ENCODE measurements around the gene SIPA1L3. TPM values are rescaled to one million over a fixed set of nuclear protein-coding genes. Genes with fewer than 3 reads are reported as not detected.
A peak's percentile ranks its signal among the peaks of the same experiment; 100 is the strongest.

The SIPA1L3 gene
- total RNA-seq, 2 experiments from 2014 or later: 10.5 to 18.3 TPM

DNA sequence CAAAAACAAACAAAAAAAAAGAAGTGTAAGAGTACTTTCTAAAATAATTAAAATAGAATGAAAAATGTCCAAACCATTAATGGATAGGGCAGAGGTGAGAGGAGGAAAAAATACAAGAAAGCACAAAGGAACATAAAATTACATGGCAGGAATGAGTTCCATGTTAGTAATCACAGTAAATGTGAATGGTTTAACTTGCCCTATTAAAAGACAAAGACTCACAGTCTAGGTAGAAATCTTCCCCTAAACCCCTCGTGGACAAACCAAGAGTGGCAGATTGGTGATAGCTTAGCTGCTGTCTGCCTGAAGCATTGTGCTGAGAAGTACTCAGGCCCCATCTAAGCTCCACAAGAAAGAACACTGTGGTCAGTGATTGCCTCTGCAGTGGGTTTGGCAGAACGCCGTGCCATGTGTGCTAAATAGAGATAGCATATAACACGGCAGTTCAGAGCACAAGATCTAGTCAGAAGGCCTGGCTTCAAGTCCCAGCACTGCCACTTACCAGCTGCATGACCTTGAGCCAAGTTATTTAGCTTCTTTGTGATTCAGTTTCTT, 213.5 kb downstream of the SIPA1L3 start:
- H3K27me3 Mint-ChIP-seq: no peaks in the 10 kb centered on the region
- H3K4me3 Mint-ChIP-seq: no peak overlapping the region
- DNase-seq: no peak
- intact Hi-C loops (cut with DNase I, micrococcal nuclease): no loop called here
- H3K9me3 Mint-ChIP-seq (ENCODE audit: low read depth): peaks cover 9% of the 10 kb centered on the region
- ATAC-seq: no peak
- ChIA-PET POLR2A (no interaction called here), CTCF (no interaction called here)
- H3K27ac Mint-ChIP-seq: no peak overlapping the region
- peaks cover 2% of the 10 kb centered on the region for H3K4me1 Mint-ChIP-seq
- peaks cover 48% of the 10 kb centered on the region for H3K36me3 Mint-ChIP-seq (ENCODE audit: low read depth)

DNA sequence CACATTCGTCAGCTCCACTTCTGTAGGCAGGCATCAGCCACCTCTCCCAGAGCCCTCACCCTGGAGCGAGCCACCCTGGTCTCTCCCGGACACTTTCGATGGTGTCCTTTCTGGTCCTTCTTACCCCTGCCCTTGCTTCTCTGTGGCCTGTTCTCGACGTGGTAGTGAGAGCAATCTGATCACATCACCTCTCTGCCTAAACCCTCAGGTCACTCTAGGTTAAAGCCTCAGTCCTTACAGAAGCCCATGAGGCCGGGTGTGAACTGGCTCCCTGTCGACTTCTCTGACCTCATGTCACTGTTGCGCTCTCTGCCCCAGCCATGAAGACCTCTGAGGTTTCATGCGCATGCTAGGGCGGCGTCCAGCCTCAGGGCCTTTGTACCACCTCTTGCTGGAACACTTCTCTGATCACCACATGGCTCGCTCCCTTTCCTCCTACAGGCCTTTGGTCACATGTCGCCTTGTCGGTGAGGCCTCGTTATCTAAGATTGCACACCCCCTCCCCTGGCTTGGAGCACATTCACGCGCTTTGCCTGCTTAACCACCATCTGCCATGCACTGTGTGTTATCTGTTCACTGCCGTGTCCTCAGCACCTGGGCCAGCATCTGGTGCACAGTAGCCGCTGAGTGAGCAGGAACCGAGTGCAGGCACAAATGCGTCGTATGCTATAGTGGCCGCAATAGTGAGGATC, 215.5 kb downstream of the SIPA1L3 start:
- CTCF ChIA-PET: no interaction called here

DNA sequence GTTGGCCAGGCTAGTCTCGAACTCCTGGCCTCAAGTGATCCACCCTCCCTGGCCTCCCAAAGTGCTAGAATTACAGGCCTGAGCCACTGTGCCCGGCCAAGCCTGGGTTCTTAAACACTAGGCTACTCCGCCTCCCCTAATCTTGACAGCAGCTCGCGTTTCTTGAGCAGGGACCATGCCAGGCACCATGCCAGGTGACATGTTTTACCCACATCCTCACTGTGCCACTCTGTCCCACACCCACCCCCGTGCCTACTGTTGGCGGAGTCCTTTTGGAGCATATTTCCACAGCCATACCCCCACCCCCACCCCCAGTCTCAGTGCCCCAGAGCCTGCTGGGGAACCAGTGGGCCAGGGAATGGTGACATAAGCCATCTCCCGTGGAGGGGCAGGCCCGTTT, 218.2 kb downstream of the SIPA1L3 start:
- Mint-ChIP-seq H3K4me3 (no peak overlapping the region), H3K9me3 (ENCODE audit: low read depth) (peaks cover 7% of the 10 kb centered on the region), H3K27ac (no peak overlapping the region), H3K36me3 (ENCODE audit: low read depth) (peaks cover 27% of the 10 kb centered on the region), H3K27me3 (no peaks in the 10 kb centered on the region), H3K4me1 (no peaks in the 10 kb centered on the region)
- intact Hi-C loops (cut with DNase I, micrococcal nuclease): no loop called here
- ChIA-PET POLR2A (no interaction called here), CTCF (no interaction called here)
- DNase-seq (no peak), ATAC-seq (no peak)

More for the DNA sequence above, 215.5 kb downstream of the SIPA1L3 start:
- no peak overlapping the region for H3K4me3 Mint-ChIP-seq
- no peaks in the 10 kb centered on the region for H3K27me3 Mint-ChIP-seq
- H3K4me1 Mint-ChIP-seq: no peaks in the 10 kb centered on the region
- peaks cover 9% of the 10 kb centered on the region for H3K9me3 Mint-ChIP-seq (ENCODE audit: low read depth)
- DNase-seq (no peak), ATAC-seq (no peak)
- no peak overlapping the region for H3K27ac Mint-ChIP-seq
- intact Hi-C loops (cut with DNase I, micrococcal nuclease): no loop called here
- POLR2A ChIA-PET: no interaction called here
- peaks cover 47% of the 10 kb centered on the region for H3K36me3 Mint-ChIP-seq (ENCODE audit: low read depth)

DNA sequence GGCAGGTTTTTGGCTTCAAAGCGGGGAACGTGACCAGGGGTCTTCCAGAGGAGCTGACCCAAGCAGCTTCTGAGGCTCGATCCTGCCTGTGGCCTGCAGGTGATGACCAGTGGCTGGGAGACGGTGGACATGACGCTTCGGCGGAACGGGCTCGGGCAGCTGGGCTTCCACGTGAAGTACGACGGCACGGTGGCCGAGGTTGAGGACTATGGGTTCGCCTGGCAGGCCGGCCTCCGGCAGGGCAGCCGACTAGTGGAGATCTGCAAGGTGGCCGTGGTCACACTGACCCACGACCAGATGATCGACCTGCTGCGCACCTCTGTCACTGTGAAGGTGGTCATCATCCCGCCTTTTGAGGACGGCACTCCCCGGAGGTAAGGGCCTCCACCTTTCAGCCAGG, 223.4 kb downstream of the SIPA1L3 start:
- POLR2A ChIA-PET: no interaction called here
- Mint-ChIP-seq H3K4me3 (no peak overlapping the region), H3K9me3 (ENCODE audit: low read depth) (no peaks in the 10 kb centered on the region), H3K27me3 (no peaks in the 10 kb centered on the region), H3K4me1 (no peaks in the 10 kb centered on the region), H3K27ac (no peak overlapping the region), H3K36me3 (ENCODE audit: low read depth) (peaks cover 5% of the 10 kb centered on the region)
- intact Hi-C loops (cut with DNase I, micrococcal nuclease): no loop called here
- CTCF ChIA-PET: interaction anchor here (0.6 to 0.7 kb wide), 2 partner anchors 359 to 971 kb away, joined by 3 to 4 read pairs; no protein-coding TSS in a partner anchor
- DNase-seq (no peak), ATAC-seq (no peak)

DNA sequence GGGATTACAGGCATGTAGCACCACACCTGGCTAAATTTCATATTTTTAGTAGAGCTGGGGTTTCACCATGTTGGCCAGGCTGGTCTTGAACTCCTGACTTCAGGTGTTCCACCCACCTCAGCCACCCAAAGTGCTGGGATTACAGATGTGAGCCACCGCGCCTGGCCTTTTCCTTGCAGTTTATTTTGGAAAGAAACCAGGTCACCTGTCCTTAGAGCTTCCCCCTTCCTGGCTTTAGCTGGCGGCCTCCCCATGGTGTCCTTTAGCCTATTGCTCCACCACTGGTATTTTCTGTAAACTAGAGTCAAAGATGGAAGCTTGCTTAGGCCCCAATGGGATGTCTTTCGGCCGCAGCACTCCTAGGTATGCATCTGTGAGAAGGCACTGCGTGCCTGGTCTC, 225.8 kb downstream of the SIPA1L3 start:
- Mint-ChIP-seq H3K27ac (no peak overlapping the region), H3K36me3 (ENCODE audit: low read depth) (peaks cover 2% of the 10 kb centered on the region), H3K4me1 (no peaks in the 10 kb centered on the region), H3K4me3 (no peak overlapping the region), H3K27me3 (no peaks in the 10 kb centered on the region), H3K9me3 (ENCODE audit: low read depth) (no peaks in the 10 kb centered on the region)
- DNase-seq (no peak), ATAC-seq (no peak)
- intact Hi-C loops (cut with DNase I, micrococcal nuclease): no loop called here
- ChIA-PET CTCF (interaction anchor here (0.8 to 1.2 kb wide), 2 partner anchors 10 to 297 kb away, joined by 3 read pairs; no protein-coding TSS in a partner anchor), POLR2A (no interaction called here)

DNA sequence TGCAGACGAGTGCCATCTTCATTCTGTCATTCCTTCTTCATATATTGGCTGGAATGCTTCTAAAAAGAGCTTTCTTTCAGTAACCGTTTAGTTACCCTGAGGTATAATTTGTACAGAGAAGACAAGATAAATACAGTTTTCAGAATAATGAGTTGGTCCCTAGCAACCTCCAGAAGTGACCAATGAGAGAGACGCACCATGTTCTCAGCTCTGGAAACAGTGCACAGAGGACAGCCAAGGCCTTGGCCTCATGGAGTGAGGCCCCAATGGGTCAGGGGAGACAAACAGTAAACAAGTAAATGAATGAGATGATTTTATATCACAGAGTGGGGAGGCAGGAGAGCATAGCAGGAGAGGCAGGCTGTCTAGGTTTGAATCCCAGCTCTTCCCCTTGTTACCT, 226.3 kb downstream of the SIPA1L3 start:
- ChIA-PET CTCF (interaction anchor here (1.1 to 1.6 kb wide), 3 partner anchors 9 to 231 kb away, joined by 3 read pairs; no protein-coding TSS in a partner anchor), POLR2A (no interaction called here)
- no peak for ATAC-seq

DNA sequence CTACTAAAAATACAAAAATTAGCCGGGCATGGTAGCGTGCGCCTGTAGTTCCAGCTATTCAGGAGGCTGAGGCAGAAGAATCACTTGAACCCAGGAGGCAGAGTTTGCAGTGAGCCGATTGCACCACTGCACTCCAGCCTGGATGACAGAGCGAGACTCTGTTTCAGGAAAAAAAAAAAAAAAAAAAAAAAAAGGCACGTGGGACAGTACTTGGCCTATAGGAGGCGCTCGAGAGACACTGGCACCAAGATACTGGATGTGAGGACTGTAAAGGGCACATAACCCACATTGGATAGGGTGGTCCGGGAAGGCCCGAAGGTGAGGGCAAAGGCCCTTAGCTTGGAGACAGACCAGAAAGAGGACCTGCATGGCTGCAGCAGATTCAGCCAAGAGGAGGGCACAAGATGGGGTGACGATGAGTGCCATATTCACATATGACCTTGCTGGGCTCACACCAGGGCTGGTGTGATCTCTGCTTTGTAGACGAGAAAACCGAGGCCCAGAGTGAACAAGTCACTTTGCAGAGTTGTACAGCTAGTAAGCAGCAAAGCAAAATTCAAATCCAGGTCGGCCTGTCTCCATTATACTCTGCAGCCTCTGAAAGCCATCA, 227.6 kb downstream of the SIPA1L3 start:
- H3K27ac Mint-ChIP-seq: no peak overlapping the region
- no peaks in the 10 kb centered on the region for H3K4me1 Mint-ChIP-seq
- H3K36me3 Mint-ChIP-seq (ENCODE audit: low read depth): peaks cover 2% of the 10 kb centered on the region
- H3K9me3 Mint-ChIP-seq (ENCODE audit: low read depth): no peaks in the 10 kb centered on the region
- DNase-seq (peak; percentile 63), ATAC-seq (peak; percentile 26)
- H3K27me3 Mint-ChIP-seq: no peaks in the 10 kb centered on the region
- intact Hi-C loops (cut with DNase I, micrococcal nuclease): no loop called here
- H3K4me3 Mint-ChIP-seq: no peak overlapping the region
- POLR2A ChIA-PET: no interaction called here
- CTCF ChIA-PET: interaction anchor here (0.6 to 1.6 kb wide), 4 partner anchors 9 to 237 kb away, joined by 3 to 4 read pairs (median 3); no protein-coding TSS in a partner anchor

More for the DNA sequence above, 226.3 kb downstream of the SIPA1L3 start:
- Mint-ChIP-seq H3K4me3 (no peak overlapping the region), H3K36me3 (ENCODE audit: low read depth) (peaks cover 2% of the 10 kb centered on the region), H3K9me3 (ENCODE audit: low read depth) (no peaks in the 10 kb centered on the region), H3K27me3 (no peaks in the 10 kb centered on the region), H3K27ac (no peak overlapping the region), H3K4me1 (no peaks in the 10 kb centered on the region)
- intact Hi-C loops (cut with DNase I, micrococcal nuclease): no loop called here
- no peak for DNase-seq

DNA sequence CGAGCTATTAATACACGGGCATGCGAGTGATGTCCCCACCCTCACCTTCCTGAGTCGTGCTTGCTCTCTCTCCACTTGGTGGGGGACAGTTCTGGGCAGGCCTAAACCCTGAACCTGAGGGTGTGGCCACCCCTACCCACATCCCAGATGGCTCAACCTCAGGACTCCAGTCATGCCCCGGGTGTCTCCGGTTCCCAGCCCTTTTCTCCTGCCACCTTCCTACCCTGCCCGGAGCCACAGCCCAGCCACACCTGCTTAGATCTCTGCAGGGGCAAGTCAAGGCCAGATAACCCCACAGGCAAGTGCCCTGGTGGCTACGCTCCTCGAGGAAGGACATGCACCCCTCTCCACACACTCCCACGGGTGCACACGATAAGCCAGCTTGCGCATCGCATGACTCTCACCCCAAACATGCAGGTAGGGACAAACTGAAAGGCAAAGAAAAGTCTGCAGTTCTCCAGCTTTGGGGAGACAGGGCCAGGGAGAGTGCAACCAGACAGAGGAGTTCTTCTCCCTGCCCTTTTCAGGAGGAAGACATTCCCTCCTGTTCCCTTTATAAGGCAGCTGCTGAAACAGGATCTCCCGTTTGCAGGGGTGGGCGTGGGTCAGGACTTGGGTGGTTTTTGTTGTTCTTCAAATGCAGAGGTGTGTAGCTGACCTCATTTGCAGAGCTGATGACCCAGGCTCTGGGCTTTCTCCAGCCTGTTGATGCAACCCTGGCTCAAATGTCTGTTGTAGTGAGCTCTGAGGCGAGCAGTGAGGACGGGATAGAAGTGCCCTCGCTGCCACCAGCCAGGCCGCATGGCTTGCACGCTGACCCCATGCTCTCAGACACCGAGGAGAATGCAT, 228.4 kb downstream of the SIPA1L3 start:
- CTCF ChIA-PET: interaction anchor here (0.5 to 1.0 kb wide), 3 partner anchors 8 to 1997 kb away, joined by 3 to 4 read pairs (median 3); no protein-coding TSS in a partner anchor
- intact Hi-C loops (cut with DNase I, micrococcal nuclease): no loop called here

DNA sequence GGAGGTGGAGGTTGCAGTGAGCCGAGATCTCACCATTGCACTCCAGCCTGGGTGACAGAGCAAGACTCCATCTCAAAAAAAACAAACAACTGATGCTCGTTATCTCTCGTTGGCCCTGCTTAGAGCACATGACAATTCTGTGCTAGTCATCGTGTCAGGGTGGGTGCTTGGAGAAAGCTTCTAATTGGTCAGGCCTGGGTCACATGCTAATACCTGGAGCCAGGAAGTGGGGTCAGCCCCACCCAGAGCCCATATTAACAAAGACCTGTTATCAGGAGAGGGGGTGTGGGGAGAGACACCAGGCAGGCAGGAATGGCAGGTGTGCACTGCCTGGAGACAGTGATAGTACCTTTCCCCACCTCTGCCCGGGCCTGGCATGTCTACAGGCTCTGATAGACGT, 232.1 kb downstream of the SIPA1L3 start:
- Mint-ChIP-seq H3K27me3 (no peaks in the 10 kb centered on the region), H3K9me3 (ENCODE audit: low read depth) (no peaks in the 10 kb centered on the region), H3K36me3 (ENCODE audit: low read depth) (peaks cover 2% of the 10 kb centered on the region), H3K27ac (no peak overlapping the region), H3K4me3 (no peak overlapping the region), H3K4me1 (peaks cover 3% of the 10 kb centered on the region)
- DNase-seq (no peak), ATAC-seq (no peak)
- intact Hi-C loops (cut with DNase I, micrococcal nuclease): no loop called here
- POLR2A ChIA-PET: no interaction called here
- CTCF ChIA-PET: no interaction called here

More for the DNA sequence above, 228.4 kb downstream of the SIPA1L3 start:
- Mint-ChIP-seq H3K9me3 (ENCODE audit: low read depth) (no peaks in the 10 kb centered on the region), H3K36me3 (ENCODE audit: low read depth) (peaks cover 2% of the 10 kb centered on the region), H3K27me3 (no peaks in the 10 kb centered on the region), H3K4me3 (no peak overlapping the region), H3K4me1 (no peaks in the 10 kb centered on the region), H3K27ac (no peak overlapping the region)
- ATAC-seq (no peak), DNase-seq (no peak)
- POLR2A ChIA-PET: no interaction called here

DNA sequence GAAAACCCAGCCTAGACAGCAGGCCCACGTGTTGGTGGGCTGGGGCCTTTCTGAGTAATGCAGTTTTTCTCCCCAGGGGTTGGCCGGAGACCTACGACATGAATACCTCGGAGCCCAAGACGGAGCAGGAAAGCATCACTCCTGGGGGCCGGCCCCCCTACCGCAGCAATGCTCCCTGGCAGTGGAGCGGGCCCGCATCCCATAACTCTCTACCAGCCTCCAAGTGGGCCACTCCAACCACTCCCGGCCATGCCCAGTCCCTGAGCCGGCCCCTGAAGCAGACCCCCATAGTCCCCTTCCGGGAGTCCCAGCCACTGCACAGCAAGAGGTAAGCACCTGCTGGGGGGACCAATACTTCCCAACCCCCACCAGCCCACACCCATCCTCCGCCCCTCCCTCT, 234.1 kb downstream of the SIPA1L3 start:
- ChIA-PET CTCF (interaction anchor here (0.7 to 2.6 kb wide), 4 partner anchors 103 to 238 kb away, joined by 3 to 18 read pairs (median 10); partner anchors contain the start of genes SIPA1L3 and WDR87), POLR2A (no interaction called here)
- ATAC-seq (no peak), DNase-seq (no peak)
- H3K27me3 Mint-ChIP-seq: no peaks in the 10 kb centered on the region
- H3K36me3 Mint-ChIP-seq (ENCODE audit: low read depth): no peaks in the 10 kb centered on the region
- no peak overlapping the region for H3K27ac Mint-ChIP-seq
- no peak overlapping the region for H3K4me3 Mint-ChIP-seq
- H3K4me1 Mint-ChIP-seq: peaks cover 3% of the 10 kb centered on the region
- intact Hi-C loops (cut with DNase I, micrococcal nuclease): loop anchor here in 1 of 2 experiments (5.0 kb wide), 2 partner anchors 91 to 239 kb away; no protein-coding TSS in a partner anchor
- H3K9me3 Mint-ChIP-seq (ENCODE audit: low read depth): no peaks in the 10 kb centered on the region

All from activated CD4-positive, alpha-beta T cell treated with anti-CD3 and anti-CD28 coated beads for 36 hours (primary cell).